Neural cell (in vitro differentiated cells): ENCODE data around the gene AHI1. TPM values are rescaled to one million over a fixed set of nuclear protein-coding genes. Genes with fewer than 3 reads are reported as not detected.

Source experiments
- H2AFZ ChIP-seq: fragments of 200-600, 300-800 bp; sonication (generic), shearing (Covaris generic); 2 replicates; pipeline ENCODE4 v1.6.0; 2014; ENCODE audit warnings: low read depth, mild to moderate bottlenecking, antibody characterized with exemption, low read length, moderate library complexity
- H3F3A ChIP-seq: fragments of 200-600 bp; shearing (Covaris generic); 2 replicates; pipeline ENCODE4 v1.6.1; 2016; ENCODE audit warnings: mild to moderate bottlenecking, moderate library complexity, mixed read lengths, antibody characterized with exemption, low read length; ENCODE audit not compliant: insufficient read depth, poor library complexity, severe bottlenecking
- H3K27ac ChIP-seq: fragments of 200-600, 300-800 bp; sonication (generic), shearing (Covaris generic); 2 replicates; pipeline ENCODE4 v1.5.1; 2014; ENCODE audit warnings: mild to moderate bottlenecking, low read length, moderate library complexity
- H3K27me3 ChIP-seq: fragments of 300-800, 200-600 bp; sonication (generic), shearing (Covaris generic); 2 replicates; pipeline ENCODE4 v1.6.0; 2014; ENCODE audit warnings: mild to moderate bottlenecking, low read depth, low read length, moderate library complexity; ENCODE audit not compliant: insufficient read depth
- H3K36me3 ChIP-seq: fragments of 300-800, 200-600 bp; sonication (generic), shearing (Covaris generic); 2 replicates; pipeline ENCODE4 v1.5.1; 2014; ENCODE audit warnings: mild to moderate bottlenecking, antibody characterized with exemption, low read length, moderate library complexity; ENCODE audit not compliant: insufficient read depth
- H3K4me2 ChIP-seq: fragments of 300-800, 200-600 bp; sonication (generic), shearing (Covaris generic); 2 replicates; pipeline ENCODE4 v1.6.0; 2014; ENCODE audit warnings: mild to moderate bottlenecking, low read length
- H3K4me3 ChIP-seq: fragments of 300-800, 200-600 bp; sonication (generic), shearing (Covaris generic); 2 replicates; pipeline ENCODE4 v1.5.1; 2014; ENCODE audit warnings: mild to moderate bottlenecking, low read length, moderate library complexity
- H3K79me2 ChIP-seq: fragments of 200-600 bp; shearing (Covaris generic); replicated peaks from 2 replicates; pipeline ENCODE4 v1.6.0; 2014; ENCODE audit warnings: mild to moderate bottlenecking, low read length, moderate library complexity; ENCODE audit not compliant: insufficient read depth
- H3K9ac ChIP-seq: fragments of 300-800, 200-600 bp; sonication (generic), shearing (Covaris generic); 2 replicates; pipeline ENCODE4 v1.6.1; 2016; ENCODE audit warnings: mild to moderate bottlenecking, low read length, mixed read lengths
- H3K9me2 ChIP-seq: fragments of 200-600 bp; shearing (Covaris generic); 2 replicates; pipeline ENCODE4 v1.6.1; 2016; ENCODE audit warnings: mild to moderate bottlenecking, low read length, mixed read lengths; ENCODE audit not compliant: insufficient read depth
- H3K9me3 ChIP-seq: fragments of 200-600, 300-800 bp; sonication (generic), shearing (Covaris generic); 2 replicates; pipeline ENCODE4 v1.6.1; 2016; ENCODE audit warnings: mild to moderate bottlenecking, mixed run types, low read length, moderate library complexity, mixed read lengths
- H4K20me1 ChIP-seq: fragments of 200-600 bp; shearing (Covaris generic); 2 replicates; pipeline ENCODE4 v1.6.1; 2016; ENCODE audit warnings: mild to moderate bottlenecking, mixed run types; ENCODE audit not compliant: insufficient read depth
- CTCF ChIP-seq: fragments of 450-650 bp; IDR thresholded peaks from 2 replicates; pipeline ENCODE4 v1.5.1; 2014; ENCODE audit warnings: antibody characterized with exemption, mild to moderate bottlenecking, moderate library complexity; ENCODE audit not compliant: poor library complexity, severe bottlenecking
- EP300 ChIP-seq: fragments of 450-650 bp; conservative IDR thresholded peaks from 2 replicates; pipeline ENCODE4 v1.6.1; 2014; ENCODE audit warnings: antibody characterized with exemption, mild to moderate bottlenecking, moderate library complexity; ENCODE audit not compliant: poor library complexity, severe bottlenecking
- EZH2 ChIP-seq: fragments of 200-600, 300-800 bp; shearing (Covaris generic), sonication (generic); IDR thresholded peaks from 2 replicates; pipeline ENCODE4 v1.6.1; 2014; ENCODE audit warnings: antibody characterized with exemption, low read length, borderline replicate concordance, mild to moderate bottlenecking; ENCODE audit not compliant: insufficient read depth, poor library complexity, severe bottlenecking
- MXI1 ChIP-seq: fragments of 450-650 bp; conservative IDR thresholded peaks from 2 replicates; pipeline ENCODE4 v1.6.1; 2014; ENCODE audit warnings: antibody characterized with exemption, mild to moderate bottlenecking; ENCODE audit not compliant: poor library complexity, severe bottlenecking
- POLR2AphosphoS5 ChIP-seq: IDR thresholded peaks from 2 replicates; pipeline ENCODE4 v1.6.1; 2012
- RAD21 ChIP-seq: fragments of 450-650 bp; conservative IDR thresholded peaks from 2 replicates; pipeline ENCODE4 v1.6.1; 2014; ENCODE audit warnings: antibody characterized with exemption, mild to moderate bottlenecking, moderate library complexity
- REST ChIP-seq: IDR thresholded peaks from 2 replicates; pipeline ENCODE4 v1.6.1; 2012; ENCODE audit warnings: borderline replicate concordance
- SMC3 ChIP-seq: fragments of 450-650 bp; conservative IDR thresholded peaks from 2 replicates; pipeline ENCODE4 v1.6.1; 2014; ENCODE audit warnings: antibody characterized with exemption, mild to moderate bottlenecking, moderate library complexity; ENCODE audit not compliant: poor library complexity
- TAF1 ChIP-seq: IDR thresholded peaks from 2 replicates; pipeline ENCODE4 v1.6.1; 2012; ENCODE audit warnings: low read depth
- polyA plus RNA-seq: library from polyadenylated mRNA; depleted of rRNA; stranded (reverse); fragments of >200 nt; gene quantifications from 2 replicates; pipeline ENCODE4 v1.2.3, GENCODE V29; 2014

Gene AHI1
- polyA plus RNA-seq, 1 donor from 2014 or later: 58.2 TPM

GRCh38 chr6:135520781-135521180, 23.2 kb upstream of the AHI1 start:
- Histone ChIP-seq H3K27ac (no peak overlapping the region), H3K9ac (no peak overlapping the region), H3K27me3 (no peaks in the 10 kb centered on the region), H4K20me1 (no peaks in the 10 kb centered on the region), H2AFZ (no peak overlapping the region), H3K4me3 (no peak overlapping the region), H3K79me2 (no peaks in the 10 kb centered on the region), H3K9me3 (no peaks in the 10 kb centered on the region), H3K36me3 (no peaks in the 10 kb centered on the region), H3K4me2 (no peak overlapping the region), H3K9me2 (no peaks in the 10 kb centered on the region), H3F3A (no peaks in the 10 kb centered on the region)
- TF ChIP-seq SMC3 (no peak), CTCF (no peak), POLR2AphosphoS5 (no peak), EZH2 (no peak), EP300 (no peak), REST (no peak), MXI1 (no peak), TAF1 (no peak), RAD21 (no peak)

- Histone ChIP-seq H3K4me3 (no peak overlapping the region), H3K79me2 (no peaks in the 10 kb centered on the region), H2AFZ (no peak overlapping the region), H4K20me1 (no peaks in the 10 kb centered on the region), H3K9me3 (no peaks in the 10 kb centered on the region), H3K9me2 (no peaks in the 10 kb centered on the region), H3K4me2 (no peak overlapping the region), H3K9ac (no peak overlapping the region), H3K27me3 (no peaks in the 10 kb centered on the region), H3K36me3 (no peaks in the 10 kb centered on the region), H3F3A (no peaks in the 10 kb centered on the region), H3K27ac (no peak overlapping the region)
- TF ChIP-seq EP300 (no peak), RAD21 (no peak), REST (no peak), EZH2 (no peak)
Measured at GRCh38 chr6:135519348-135519747, 21.8 kb upstream of the AHI1 start.
